Adrenal gland (tissue), 5 donors: Measurements from ENCODE around the gene HECTD1.

ENCODE experiments used
- CTCF ChIP-seq, 6 experiments: fragments of 450-650 bp in 4 of 6; fragments of 200-600 bp in 2 of 6; sonication (generic) in 1 of 6; IDR thresholded peaks; 1 replicate in 5 of 6; 2 replicates in 1 of 6; pipeline versions ENCODE4 v1.5.1 to v1.8.0; 2016 to 2021; ENCODE audit warnings: antibody characterized with exemption in 6 of 6, mild to moderate bottlenecking in 2 of 6, moderate library complexity in 1 of 6
- POLR2A ChIP-seq, 2 donors: fragments of 450-650 bp; IDR thresholded peaks; one replicate each; pipeline ENCODE4 v1.6.1; 2017; ENCODE audit warnings: antibody characterized with exemption in 2 of 2, mild to moderate bottlenecking in 2 of 2, moderate library complexity in 1 of 2
- donor health status: DM: no; HTN: no; CAD: no.

GRCh38 chr14:31229009-31229408 lies 21.4 kb upstream of the HECTD1 start:
- no peak for TF ChIP-seq CTCF (IDR thresholded peaks at IDR 0.05)
- TF ChIP-seq POLR2A (IDR thresholded peaks at IDR 0.05): no peak
